Type B pancreatic cell (in vitro differentiated cells): Measurements from ENCODE around the gene IFT27. TPM values are rescaled to one million over a fixed set of nuclear protein-coding genes. Genes with fewer than 3 reads are reported as not detected.

ENCODE experiments used
- DNase-seq: peaks from one replicate; pipeline ENCODE4 v3.0.0; 2021; ENCODE audit warnings: mixed read lengths; ENCODE audit not compliant: unreplicated experiment; ENCODE audit errors: extremely low spot score
- H3K27ac Mint-ChIP-seq: 2 replicates; pipeline ENCODE4 v1.8.0; 2021; ENCODE audit warnings: mild to moderate bottlenecking, mixed read lengths
- H3K27me3 Mint-ChIP-seq: 2 replicates; pipeline ENCODE4 v1.8.0; 2021; ENCODE audit warnings: mixed read lengths
- H3K36me3 Mint-ChIP-seq: 2 replicates; pipeline ENCODE4 v1.8.0; 2021; ENCODE audit warnings: mixed read lengths
- H3K4me1 Mint-ChIP-seq: one replicate; pipeline ENCODE4 v1.8.0; 2021; ENCODE audit warnings: mixed read lengths; ENCODE audit not compliant: unreplicated experiment
- H3K4me3 Mint-ChIP-seq: 2 replicates; pipeline ENCODE4 v1.8.0; 2021; ENCODE audit warnings: mild to moderate bottlenecking, mixed read lengths
- H3K9me3 Mint-ChIP-seq: 2 replicates; pipeline ENCODE4 v1.8.0; 2021; ENCODE audit warnings: mixed read lengths
- total RNA-seq: library from RNA; stranded (reverse); gene quantifications from 2 replicates; pipeline ENCODE4 v1.2.1, GENCODE V29; 2021; ENCODE audit warnings: low replicate concordance
- TF ChIP-seq, protein P1 (sequence below): fragments of 200-600 bp; sonication (generic); conservative IDR thresholded peaks from 2 replicates; pipeline ENCODE4 v1.5.0; 2021; ENCODE audit warnings: antibody characterized with exemption, mild to moderate bottlenecking

The IFT27 gene
- total RNA-seq, 1 donor from 2014 or later = 46.6 TPM

DNA sequence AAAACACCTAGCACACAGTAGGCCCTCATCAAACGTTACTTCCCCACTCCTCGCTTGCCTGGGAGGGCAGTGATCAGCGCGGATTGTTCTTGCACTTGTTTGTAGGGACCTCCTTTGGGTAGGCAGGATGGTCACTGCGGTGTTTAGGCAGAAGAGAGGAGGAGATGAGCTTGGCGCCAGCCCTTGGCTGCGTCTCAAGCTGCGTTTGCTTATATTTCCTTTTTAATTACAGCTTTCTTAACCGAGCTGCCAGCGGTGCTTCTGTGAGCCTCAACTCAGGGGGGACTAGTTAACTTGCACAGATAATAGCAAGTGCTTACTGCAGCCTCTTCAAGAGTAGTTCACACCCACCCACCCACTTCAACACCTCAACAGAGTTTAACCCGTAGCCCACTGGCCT, 15.1 kb downstream of the IFT27 start:
- H3K36me3 Mint-ChIP-seq = peaks cover 3% of the 10 kb centered on the region
- no peaks in the 10 kb centered on the region for H3K4me1 Mint-ChIP-seq
- H3K27ac Mint-ChIP-seq = no peak overlapping the region
- DNase-seq = no peak
- H3K27me3 Mint-ChIP-seq = peaks cover 3% of the 10 kb centered on the region
- no peak overlapping the region for H3K4me3 Mint-ChIP-seq
- no peaks in the 10 kb centered on the region for H3K9me3 Mint-ChIP-seq
- TF ChIP-seq, protein P1, sequence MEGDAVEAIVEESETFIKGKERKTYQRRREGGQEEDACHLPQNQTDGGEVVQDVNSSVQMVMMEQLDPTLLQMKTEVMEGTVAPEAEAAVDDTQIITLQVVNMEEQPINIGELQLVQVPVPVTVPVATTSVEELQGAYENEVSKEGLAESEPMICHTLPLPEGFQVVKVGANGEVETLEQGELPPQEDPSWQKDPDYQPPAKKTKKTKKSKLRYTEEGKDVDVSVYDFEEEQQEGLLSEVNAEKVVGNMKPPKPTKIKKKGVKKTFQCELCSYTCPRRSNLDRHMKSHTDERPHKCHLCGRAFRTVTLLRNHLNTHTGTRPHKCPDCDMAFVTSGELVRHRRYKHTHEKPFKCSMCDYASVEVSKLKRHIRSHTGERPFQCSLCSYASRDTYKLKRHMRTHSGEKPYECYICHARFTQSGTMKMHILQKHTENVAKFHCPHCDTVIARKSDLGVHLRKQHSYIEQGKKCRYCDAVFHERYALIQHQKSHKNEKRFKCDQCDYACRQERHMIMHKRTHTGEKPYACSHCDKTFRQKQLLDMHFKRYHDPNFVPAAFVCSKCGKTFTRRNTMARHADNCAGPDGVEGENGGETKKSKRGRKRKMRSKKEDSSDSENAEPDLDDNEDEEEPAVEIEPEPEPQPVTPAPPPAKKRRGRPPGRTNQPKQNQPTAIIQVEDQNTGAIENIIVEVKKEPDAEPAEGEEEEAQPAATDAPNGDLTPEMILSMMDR = no peak

DNA sequence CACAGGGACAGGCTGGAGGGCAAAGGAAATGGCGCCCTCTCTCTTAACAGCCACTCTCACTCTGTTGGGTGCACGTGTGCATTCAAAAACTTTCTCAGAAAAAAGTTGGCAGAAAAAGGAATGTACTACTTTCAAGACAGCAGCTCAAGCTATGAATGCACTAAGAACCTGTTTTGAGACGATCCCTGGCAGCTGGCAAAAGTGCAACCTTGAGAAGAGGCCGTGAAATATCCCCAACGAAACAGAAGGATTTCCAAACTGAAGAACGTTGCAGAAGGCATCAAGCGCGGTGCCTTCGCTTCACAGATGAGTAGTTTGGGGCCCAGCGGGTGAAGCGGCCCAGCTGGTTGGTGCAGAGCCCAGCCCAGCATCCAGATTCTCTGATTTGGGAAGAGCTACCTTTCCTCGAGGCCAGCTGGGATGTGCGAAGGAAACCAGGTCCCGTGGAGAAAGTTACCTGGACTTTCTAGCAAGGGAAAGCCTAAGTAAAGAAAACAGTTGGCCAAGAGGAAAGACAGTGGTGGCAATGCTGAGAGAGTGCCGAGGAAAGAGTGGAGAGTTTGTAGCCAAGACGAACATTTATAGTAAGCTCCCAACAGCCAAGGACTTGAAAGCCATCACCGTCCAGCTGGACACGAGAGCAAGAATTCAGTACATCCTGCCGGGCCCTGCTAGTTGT, 16.3 kb downstream of the IFT27 start:
- no peaks in the 10 kb centered on the region for H3K4me1 Mint-ChIP-seq
- H3K27ac Mint-ChIP-seq = no peak overlapping the region
- peaks cover 3% of the 10 kb centered on the region for H3K36me3 Mint-ChIP-seq
- peaks cover 10% of the 10 kb centered on the region for H3K27me3 Mint-ChIP-seq
- TF ChIP-seq, protein P1 = no peak
- no peak overlapping the region for H3K4me3 Mint-ChIP-seq
- H3K9me3 Mint-ChIP-seq = no peaks in the 10 kb centered on the region
- DNase-seq = peak; percentile 34

- no peak overlapping the region for H3K4me3 Mint-ChIP-seq
- peak; percentile 53 for DNase-seq
Measured at GRCh38 chr22:36758792-36759271, 17.1 kb downstream of the IFT27 start.

GRCh38 chr22:36757668-36758211, 18.2 kb downstream of the IFT27 start:
- DNase-seq = peak; percentile 82
- TF ChIP-seq, protein P1 = peak; percentile 82
- no peaks in the 10 kb centered on the region for H3K9me3 Mint-ChIP-seq
- peaks cover 23% of the 10 kb centered on the region for H3K27me3 Mint-ChIP-seq
- H3K36me3 Mint-ChIP-seq = peaks cover 2% of the 10 kb centered on the region
- H3K27ac Mint-ChIP-seq = no peak overlapping the region
- H3K4me1 Mint-ChIP-seq = no peaks in the 10 kb centered on the region
- no peak overlapping the region for H3K4me3 Mint-ChIP-seq

More at GRCh38 chr22:36758792-36759271, 17.1 kb downstream of the IFT27 start:
- no peak overlapping the region for H3K27ac Mint-ChIP-seq
- TF ChIP-seq, protein P1 = no peak
- H3K36me3 Mint-ChIP-seq = peaks cover 3% of the 10 kb centered on the region
- no peaks in the 10 kb centered on the region for H3K4me1 Mint-ChIP-seq
- peaks cover 13% of the 10 kb centered on the region for H3K27me3 Mint-ChIP-seq
- H3K9me3 Mint-ChIP-seq = no peaks in the 10 kb centered on the region

GRCh38 chr22:36756746-36757655, 18.9 kb downstream of the IFT27 start:
- Mint-ChIP-seq H3K4me1 (no peaks in the 10 kb centered on the region), H3K27ac (no peak overlapping the region), H3K36me3 (no peaks in the 10 kb centered on the region), H3K27me3 (peaks cover 28% of the 10 kb centered on the region), H3K4me3 (no peak overlapping the region), H3K9me3 (no peaks in the 10 kb centered on the region)
- DNase-seq = no peak
- TF ChIP-seq, protein P1 = no peak
